ENCODE data around the gene ARHGAP15. TPM values are rescaled to one million over a fixed set of nuclear protein-coding genes. Genes with fewer than 3 reads are reported as not detected.

The ARHGAP15 gene
- total RNA-seq, 1 donor from 2014 or later: 191 TPM

DNA sequence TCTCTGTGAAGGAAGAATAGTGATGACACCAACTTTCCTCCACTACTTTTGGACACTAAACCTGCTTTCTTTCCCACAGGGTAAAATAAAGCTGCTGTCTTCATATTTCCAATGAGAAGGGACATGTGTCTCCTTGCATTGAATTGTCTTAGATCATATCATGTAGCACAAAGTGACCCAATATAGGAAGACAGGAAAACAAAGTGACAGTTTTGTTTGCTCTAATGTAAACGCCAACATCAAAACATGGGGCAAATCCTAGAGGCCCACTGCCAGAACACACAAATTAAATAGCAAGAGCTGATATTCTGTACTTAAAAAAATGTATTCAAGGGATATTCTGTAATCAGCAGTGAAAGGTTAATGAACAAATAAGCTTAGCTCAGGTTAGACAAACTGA, 36.1 kb downstream of the ARHGAP15 start:
- intact Hi-C loops (cut with micrococcal nuclease): no loop called here

DNA sequence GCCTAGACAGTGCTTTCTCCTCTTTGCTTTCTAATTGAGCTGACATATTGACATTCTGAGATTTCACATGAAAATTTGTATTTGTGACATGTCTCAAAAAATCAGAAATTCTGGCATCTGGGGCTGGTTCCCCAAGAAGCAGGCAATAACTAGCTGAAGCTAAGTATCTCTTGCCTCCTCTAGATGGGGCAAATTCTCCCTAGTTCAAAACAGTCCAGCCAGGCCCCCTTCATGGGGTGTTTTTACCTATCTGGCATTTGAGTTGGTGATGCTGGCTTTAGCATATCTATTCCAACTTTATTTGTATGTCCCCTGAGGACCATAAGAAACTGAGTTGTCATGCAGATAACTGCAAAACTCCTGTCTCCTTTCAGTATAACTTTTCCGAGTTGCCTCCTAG, 39.9 kb downstream of the ARHGAP15 start:
- intact Hi-C loops (cut with micrococcal nuclease): no loop called here

DNA sequence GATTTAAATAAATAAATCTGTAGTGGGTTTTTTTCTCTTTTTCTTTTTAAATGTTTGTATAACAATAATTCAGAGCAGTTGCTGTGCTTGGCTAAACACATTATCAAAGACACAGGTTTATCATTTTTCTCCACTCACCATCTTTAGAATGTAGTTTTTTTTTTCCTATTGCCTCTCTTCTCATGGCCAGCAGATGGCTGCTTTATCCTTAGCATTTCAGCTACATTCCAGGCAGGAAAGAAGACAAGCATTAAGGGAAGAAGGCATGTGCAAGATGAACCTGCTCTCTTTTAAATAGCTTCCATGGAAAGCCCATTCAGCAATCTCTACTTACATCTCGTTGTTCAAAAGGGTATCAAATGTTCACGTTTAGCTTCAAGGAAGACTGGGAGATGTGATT, 42.6 kb downstream of the ARHGAP15 start:
- intact Hi-C loops (cut with micrococcal nuclease): no loop called here

DNA sequence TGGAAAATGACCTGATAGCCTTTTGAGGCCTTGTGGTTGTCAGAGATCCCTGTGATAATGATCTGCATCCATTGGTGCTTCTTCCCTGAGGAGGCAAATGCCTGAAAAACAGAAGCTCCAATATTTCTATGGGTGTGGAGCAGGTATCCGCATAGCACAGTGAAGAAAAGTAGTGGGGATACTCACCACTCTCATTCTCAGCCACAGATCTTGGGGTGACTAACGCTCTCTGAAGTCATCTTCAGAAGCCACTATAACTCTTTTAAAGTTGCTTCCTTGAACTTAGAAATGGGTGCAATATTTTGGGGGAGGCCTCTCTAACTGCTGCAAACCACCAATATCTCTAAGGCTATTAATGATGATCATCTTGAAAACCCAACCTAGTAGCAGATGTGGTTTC, 46.2 kb downstream of the ARHGAP15 start:
- intact Hi-C loops (cut with micrococcal nuclease): no loop called here

DNA sequence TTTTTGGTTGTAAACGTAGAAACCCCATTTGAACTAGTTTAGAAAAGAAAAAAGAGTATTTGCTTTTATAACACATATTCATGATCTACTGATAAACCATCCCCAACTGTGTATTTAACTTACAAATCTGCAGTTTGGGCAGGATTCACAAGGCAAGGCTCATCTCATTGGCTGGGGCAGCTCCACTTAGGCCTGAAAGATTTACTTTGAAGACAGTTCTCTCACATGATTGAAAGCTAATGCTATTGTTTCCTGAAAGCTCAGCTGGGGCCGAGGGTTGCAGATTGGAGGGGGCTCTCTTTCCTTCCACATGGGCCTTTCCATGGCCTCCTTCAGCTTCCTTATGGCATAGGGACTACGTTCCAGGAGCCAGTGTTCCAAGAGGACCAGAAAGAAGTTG, 47.4 kb downstream of the ARHGAP15 start:
- intact Hi-C loops (cut with micrococcal nuclease): loop anchor here (2.0 kb wide), 1 partner anchor 28 kb away; no protein-coding TSS in a partner anchor

DNA sequence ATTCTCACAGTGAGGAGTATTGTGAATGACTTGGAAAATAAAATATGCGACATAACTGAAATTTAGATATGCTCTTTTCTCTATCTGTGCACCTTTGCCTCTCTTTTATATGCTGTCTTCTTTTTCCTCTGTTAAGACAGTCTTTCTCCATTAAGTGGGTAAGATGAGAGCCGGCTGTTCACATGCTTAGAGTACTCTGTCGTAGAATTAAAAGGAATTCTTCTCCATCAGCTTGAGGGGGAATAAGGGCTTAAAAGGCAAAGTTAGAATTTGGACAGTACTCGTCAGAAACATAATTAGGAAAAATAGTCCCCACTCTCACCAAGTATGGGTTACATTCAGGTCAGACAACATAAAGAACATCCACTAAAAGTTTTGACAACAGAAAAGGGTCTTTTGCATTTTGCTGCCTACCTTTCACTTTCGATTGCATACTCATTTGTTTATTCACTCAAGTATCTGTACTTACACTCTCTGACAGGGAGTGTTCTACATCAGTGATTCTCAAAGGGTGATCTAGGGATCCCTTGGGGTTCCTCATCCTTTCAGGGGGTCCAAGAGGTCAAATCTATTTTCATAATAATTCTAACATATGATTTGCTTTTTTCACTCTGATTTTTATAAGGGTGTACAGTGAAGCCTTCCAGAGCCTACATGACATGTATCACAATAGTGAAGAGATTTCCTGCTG, 48.0 kb downstream of the ARHGAP15 start:
- intact Hi-C loops (cut with micrococcal nuclease): loop anchor here (2.0 kb wide), 1 partner anchor 28 kb away; no protein-coding TSS in a partner anchor

DNA sequence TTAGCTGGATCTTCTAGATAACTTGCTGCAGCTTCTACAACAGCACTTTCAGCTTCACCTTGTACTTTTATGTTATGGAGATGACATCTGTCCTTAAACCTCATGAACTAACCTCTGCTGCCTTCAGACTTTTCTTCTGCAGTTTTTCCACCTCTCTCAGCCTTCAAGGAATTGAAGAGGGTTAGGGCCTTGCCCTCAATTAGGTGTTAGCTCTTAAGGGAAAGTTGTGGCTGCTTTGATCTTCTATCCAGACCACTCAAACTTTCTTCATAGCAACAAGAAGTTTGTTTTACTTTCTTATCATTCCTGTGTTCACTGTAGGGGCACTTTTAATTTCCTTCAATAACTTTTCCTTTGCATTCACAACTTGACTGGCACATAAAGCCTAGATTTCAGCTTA, 52.3 kb downstream of the ARHGAP15 start:
- intact Hi-C loops (cut with micrococcal nuclease): no loop called here

DNA sequence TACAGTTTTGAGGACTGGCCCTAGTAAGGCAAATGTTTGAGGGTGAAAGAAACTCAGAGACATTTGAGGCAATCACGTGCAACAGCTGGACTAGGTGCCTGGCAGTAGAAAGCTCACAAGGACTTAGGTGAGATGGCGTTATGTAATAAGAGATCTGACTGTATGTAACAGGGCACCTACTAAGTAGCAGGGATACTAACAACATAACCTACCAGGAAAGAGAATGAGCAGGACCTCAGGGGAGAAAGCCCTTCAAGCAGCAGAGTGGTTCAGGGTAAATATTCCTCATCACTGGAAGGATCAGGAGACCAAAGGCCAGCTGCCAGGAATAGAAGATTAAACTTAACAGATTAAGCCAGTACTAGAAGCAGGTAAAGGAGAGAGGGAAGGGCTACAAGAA, 53.4 kb downstream of the ARHGAP15 start:
- intact Hi-C loops (cut with micrococcal nuclease): no loop called here

DNA sequence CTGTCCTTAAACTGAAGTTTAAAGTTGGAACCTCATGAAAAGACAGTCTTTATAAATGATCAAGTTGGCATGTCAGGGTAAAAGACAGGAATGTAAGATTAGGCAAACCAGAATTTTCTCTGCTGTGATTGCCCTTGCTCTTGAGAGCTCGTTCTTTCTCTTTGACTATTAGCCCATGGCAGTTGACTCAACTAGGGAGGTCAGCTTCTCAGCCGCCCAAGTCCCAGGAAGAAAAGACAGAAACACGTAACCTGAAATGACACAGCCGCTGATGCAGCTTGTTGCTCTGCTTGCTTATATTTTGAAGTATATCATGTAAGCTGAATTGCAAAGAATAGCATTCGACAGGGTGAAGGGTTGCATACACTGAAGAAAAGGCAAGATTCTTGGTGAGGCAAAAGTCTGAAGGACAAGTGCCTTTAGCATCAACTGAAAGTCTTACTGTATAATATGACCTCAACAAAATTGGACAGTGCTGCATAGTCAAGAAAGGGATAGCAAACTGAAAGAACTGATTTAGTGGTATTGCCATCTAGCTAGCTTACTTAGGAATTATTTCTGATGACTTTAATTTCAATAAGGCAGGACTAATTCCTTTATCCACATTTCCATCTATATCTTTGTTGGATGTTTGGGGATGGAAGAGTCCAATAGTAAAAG, 54.7 kb downstream of the ARHGAP15 start:
- intact Hi-C loops (cut with micrococcal nuclease): no loop called here

DNA sequence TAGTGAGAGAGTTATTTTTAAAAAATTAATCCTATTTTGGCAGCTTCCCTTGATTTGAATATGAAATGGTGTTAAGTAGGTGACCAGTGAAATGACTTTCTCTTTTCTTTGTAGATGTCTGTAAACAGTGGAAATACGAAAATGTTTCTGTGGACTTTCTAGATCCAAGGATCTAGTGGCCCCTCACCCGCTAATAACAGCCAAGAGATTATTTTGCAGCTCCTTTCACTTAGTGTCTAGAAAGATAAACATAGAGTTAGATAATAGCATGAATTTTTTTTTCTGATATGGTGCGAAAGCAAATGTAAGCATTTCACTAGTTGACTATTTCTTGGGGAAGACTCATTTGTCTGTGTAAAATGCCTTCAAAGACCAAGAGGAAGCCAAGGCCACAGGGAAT, 57.7 kb downstream of the ARHGAP15 start:
- intact Hi-C loops (cut with micrococcal nuclease): no loop called here

DNA sequence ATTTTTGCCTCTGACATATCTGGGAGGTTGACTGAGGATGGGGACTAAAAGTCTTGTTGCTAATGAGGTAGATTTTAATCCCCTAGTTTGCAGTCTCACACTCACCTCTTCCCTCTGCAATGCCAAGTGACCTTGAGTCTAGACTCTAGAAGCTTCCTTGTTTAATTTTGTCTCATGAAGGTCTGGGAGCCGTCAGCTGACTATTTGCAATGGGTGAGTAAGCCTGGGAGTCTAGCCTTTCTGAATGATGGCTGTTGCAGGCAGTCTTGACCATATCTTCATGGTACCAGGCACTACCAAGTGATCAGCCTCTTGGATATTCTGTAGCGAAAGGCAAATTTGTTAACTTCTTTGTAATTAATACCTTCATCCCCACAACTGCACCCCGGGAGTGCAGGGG, 61.2 kb downstream of the ARHGAP15 start:
- intact Hi-C loops (cut with micrococcal nuclease): no loop called here

DNA sequence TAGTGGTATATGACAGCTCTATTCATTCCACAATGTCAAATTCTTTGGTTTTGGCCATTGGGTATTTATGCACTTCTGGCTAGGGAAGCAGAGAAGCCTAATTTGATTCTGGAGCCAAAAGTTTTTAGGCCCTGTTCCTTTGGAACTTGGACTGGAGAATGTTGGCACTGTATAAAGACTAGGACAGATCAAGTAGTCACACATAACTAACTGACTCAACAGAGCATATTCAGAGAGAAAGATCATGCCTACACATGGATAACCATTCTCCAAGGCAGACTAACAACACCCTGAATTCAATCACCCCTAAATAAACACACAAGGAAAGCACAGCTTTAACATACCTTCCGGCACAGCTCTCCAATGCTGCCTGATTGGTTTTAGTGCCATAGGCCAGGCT, 62.9 kb downstream of the ARHGAP15 start:
- intact Hi-C loops (cut with micrococcal nuclease): no loop called here

DNA sequence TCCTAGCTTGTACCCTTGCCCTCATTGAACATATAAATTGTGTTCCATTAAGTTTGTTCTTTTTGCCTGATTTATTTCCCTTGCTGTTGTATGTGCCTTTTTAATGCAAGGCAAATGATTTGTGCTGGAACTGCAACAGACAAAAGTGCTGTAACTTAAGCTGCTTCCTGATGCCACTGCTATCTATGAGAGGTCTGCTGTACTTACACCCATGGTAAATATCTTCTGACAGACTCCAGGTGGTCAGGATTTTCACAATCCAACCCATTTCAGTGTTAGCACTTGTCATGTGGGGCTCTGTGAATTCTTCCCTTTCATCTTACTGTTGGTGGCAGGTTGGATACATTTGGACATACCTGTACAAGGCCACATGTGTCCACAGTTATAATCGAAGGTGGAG, 63.5 kb downstream of the ARHGAP15 start:
- intact Hi-C loops (cut with micrococcal nuclease): no loop called here

DNA sequence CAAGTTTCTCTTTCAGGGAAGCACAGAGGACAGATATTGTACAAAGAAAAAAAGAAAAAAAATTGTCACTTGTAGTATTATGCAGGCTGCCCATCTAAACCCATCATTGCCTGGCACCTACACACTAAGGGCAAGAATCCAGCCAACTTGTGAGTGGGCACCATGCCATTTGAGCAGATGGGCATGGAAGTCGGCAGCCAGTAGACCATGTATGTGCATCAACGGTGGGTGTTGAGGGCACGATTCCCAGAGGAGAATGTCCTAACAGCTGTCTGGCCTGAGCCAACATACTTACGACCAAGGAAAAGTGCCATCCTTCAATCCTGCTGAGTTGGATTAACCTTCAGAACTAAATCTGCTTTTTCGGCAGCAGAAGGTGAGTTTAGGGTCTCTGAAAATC, 63.9 kb downstream of the ARHGAP15 start:
- intact Hi-C loops (cut with micrococcal nuclease): no loop called here

DNA sequence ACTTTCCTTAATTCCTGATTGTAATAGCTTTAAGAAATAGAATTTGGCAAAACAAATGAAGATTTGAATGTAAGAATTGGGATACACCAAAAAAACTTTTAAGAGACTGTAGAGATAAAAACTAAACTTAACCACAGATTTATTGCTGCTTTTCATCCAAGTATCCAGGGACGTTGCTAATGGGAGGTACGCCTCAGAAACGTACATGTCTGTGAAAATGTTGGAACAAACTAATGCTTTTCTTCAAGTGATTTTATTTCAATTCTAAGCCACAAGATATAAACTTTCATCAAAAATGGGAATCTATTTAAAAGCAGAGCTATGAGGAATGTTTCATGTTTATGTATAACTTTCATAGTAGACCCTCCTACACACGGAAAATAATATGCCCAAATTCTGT, 66.3 kb downstream of the ARHGAP15 start:
- intact Hi-C loops (cut with micrococcal nuclease): no loop called here

DNA sequence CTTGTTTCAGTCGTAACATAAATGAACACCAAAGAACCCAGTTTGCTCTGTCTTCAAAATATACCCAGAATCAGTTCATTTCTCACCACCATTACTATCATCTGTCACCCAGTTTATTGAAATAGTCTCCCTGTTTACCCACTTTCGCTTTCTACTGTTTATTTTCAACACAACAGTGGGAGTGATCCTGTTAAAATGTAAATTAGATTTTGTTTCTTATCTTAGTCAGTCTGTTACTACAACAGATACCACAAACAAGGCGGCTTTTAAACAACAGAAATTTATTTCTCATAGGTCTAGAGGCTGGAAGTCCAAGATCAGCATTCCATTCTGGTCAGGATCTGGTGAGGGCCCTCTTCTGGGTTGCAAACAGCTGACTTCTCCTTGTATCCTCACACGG, 74.8 kb downstream of the ARHGAP15 start:
- intact Hi-C loops (cut with micrococcal nuclease): loop anchor here (2.0 kb wide), 2 partner anchors 19 to 27 kb away; no protein-coding TSS in a partner anchor

DNA sequence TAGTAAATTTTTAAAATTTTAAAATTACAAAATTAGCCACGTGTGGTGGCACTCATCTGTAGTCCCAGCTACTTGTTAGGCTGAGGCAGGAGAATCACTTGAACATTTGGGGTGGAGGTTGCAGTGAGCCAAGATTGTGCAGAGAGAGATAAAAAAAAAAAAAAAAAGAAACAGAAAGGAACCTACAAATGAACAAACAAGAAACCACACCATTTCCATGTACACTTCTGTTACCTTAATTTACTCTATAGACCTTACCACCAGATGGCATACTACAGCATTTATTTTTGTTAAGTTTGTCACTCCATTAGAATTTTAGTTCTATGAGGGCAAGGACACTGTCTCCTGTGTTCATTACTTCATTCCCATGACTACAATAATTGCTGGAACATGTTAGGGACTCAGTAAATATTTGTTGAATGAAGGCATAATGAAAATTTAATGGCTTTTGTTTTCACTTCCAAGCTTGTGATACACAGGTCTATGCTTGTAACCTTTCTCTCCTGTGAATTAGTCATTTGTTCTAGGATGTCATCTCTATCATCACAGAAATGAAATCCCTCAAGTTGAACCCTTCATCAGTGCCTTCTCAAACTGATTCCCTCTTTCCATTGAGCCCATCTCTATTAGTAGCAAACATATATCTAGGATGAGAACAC, 76.0 kb downstream of the ARHGAP15 start:
- intact Hi-C loops (cut with micrococcal nuclease): loop anchor here (1.0 to 5.0 kb wide), 6 partner anchors 18 to 171 kb away; no protein-coding TSS in a partner anchor

DNA sequence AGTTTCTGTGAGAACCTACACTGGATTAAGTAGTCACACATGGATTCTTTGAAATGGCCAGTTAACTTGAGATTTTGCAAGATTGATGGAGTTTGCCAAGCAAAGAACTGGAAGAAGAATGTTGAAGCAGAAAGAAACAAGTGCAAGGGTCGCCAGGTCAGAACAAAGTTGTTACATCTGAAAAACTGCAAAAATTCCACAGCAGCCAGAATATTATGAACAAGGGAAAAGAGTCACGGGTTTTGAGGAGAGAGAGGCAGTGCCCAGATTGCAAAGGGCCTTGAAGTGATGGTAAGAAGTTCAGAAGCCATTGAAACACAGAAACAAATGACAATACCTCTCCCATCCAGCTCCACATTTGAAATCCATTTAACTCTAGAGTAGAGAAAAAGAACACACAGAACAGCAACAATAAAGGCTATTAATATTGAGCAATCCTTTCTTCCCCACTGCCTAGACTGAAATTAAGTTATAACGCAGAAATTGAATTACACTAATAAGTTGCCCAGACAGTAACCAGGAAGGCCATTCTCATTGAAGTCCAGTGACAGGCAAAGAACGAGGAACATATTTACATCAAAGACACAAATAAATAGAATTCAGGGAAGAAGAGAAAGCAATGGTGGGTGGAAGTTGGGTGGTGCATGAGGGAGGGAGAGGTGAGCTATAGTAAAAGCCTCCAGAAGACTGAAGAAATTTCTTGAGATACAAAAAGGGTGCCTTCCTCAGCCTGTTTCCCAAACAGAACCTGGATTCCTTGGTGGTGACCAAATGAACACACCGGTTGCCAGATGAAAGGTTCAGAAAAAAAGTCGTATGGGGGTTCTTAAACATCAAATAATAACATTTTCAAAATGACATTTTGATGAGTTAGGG, 80.6 kb downstream of the ARHGAP15 start:
- intact Hi-C loops (cut with micrococcal nuclease): loop anchor here (5.0 kb wide), 2 partner anchors 48 to 98 kb away; no protein-coding TSS in a partner anchor

DNA sequence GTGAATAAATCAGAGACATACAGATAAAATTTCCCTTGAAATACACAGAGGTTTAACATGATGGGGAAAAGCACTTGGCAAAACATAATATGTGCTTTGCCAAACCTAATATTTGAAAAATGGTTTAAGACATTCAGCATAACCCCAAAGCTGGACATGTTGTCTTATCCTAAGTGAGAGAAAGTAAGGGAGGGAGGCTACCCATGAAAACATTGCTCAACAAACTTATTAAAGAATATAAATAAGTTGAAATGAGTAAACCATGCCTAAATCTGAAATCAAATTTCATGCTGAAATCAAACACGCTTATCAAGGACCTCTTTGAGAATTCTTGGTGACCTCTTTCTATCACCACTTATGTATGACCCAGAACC, 81.2 kb downstream of the ARHGAP15 start:
- intact Hi-C loops (cut with micrococcal nuclease): no loop called here

DNA sequence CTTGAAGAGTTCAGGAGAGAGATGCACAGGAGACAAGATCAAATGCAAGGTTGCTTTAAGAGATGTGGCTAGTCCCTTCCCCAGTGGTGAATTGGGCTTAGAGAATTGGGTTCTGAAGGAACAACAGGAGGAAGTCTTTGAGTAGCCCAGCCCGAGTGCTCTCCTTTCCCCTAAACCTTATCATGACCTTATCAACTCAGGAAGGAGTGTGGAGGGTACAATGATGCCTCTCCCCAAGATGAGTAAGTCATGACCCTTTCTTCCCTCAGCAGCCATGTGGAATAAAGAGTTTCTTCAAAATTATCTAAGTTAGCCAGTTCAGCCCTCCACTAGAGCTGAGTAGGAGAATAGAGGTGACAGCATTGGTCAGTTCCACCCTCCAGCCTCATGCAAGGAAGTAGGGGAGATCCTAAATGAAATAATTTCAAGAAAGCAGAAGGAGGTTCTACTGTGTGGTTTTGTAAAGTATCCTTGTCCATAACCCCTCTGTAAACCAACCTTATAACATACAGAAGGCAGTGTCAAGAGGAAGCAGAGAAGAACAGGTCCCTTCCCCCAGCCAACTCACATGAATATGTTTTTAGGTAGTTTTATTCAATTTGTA, 88.4 kb downstream of the ARHGAP15 start:
- intact Hi-C loops (cut with micrococcal nuclease): no loop called here

DNA sequence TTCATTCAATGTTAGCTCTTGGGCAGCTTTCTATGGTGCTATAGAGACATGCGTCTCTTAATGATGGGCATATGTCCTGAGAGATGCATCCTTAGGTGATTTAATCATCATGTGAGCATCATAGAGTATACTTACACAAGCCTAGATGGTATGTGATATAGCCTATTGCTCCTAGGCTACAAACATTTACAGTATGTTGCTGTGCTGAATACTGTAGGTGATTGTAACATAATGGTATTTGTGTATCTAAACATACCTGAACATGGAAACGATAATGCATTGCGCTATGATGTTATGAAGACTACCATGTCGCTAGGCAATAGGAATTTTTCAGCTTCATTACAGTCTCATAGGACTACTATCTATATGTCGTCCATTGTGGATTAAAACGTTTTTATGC, 89.4 kb downstream of the ARHGAP15 start:
- intact Hi-C loops (cut with micrococcal nuclease): no loop called here

Measured in T-helper 2 cell treated with Interferon-gamma antibody and Interleukin-4, amounts not matched to agents 100 ng/mL and 5 ng/mL, for 36 hours (primary cell).